Transverse colon (tissue), 3 donors: ENCODE data around the gene PLXNA2.

Experiments
- CTCF ChIP-seq, 5 experiments: fragments of 200-600 bp in 3 of 5; fragments of 450-650 bp in 2 of 5; sonication (generic) in 3 of 5; IDR thresholded peaks; 1 replicate in 2 of 5; 2 replicates in 3 of 5; pipeline ENCODE4 v1.5.1; 2016 to 2017; ENCODE audit warnings: antibody characterized with exemption in 5 of 5, inconsistent platforms in 3 of 5, mild to moderate bottlenecking in 2 of 5, moderate library complexity in 1 of 5
- POLR2A ChIP-seq: fragments of 450-650 bp; IDR thresholded peaks from one replicate; pipeline ENCODE4 v1.6.1; 2016; ENCODE audit warnings: antibody characterized with exemption, mild to moderate bottlenecking, moderate library complexity

DNA sequence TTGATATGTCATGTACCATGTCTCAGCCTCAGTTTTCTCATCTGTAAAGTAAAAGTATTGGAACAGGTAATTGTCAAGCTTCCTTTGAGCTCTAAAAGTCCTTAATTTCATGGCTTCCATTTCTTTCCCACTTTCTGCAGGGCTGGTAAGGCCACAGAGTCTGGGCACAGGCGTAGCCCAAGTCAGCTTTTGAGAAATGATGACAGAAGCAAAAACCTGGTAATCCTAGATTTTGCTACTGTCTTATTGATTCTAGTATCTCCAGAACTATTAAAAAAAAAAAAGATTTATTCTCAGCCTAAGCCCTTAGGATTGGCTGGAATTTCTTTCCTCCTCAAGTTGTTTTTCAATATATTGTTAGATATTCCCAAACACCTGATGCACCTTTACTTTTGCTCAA is 31.3 kb downstream of the PLXNA2 start:
- TF ChIP-seq CTCF (IDR thresholded peaks at IDR 0.05) (no peak), POLR2A (no peak)
